Coronary artery (tissue), 2 donors: ENCODE results near the gene CMYA5.

Experiments used
- DNase-seq: peaks from one replicate; pipeline ENCODE4 v3.0.0-alpha.2; 2017; ENCODE audit warnings: low spot score
- H3K27ac ChIP-seq, 2 donors: fragments of 200-600 bp; sonication (generic); one replicate each; pipeline ENCODE4 v1.5.1; 2016 to 2019
- H3K4me3 ChIP-seq: fragments of 200-600 bp; sonication (generic); 2 replicates; pipeline ENCODE4 v1.5.1; 2016; ENCODE audit warnings: mild to moderate bottlenecking, moderate library complexity
- CTCF ChIP-seq: fragments of 200-600 bp; sonication (generic); IDR thresholded peaks from one replicate; pipeline ENCODE4 v1.5.1; 2019; ENCODE audit warnings: antibody characterized with exemption

The CMYA5 gene

GRCh38 chr5:79731775-79732174 is 42.1 kb downstream of the CMYA5 start:
- TF ChIP-seq CTCF = no peak
- Histone ChIP-seq H3K27ac (no peak overlapping the region), H3K4me3 (no peak overlapping the region)
- no peak for DNase-seq

- Histone ChIP-seq H3K27ac (no peak overlapping the region), H3K4me3 (no peak overlapping the region)
- no peak for TF ChIP-seq CTCF
- DNase-seq = no peak
These were observed 47.2 kb downstream of the CMYA5 start for GRCh38 chr5:79736528-79737514.

- no peak for DNase-seq
- H3K4me3 ChIP-seq = no peak overlapping the region
- no peak for TF ChIP-seq CTCF
- H3K27ac ChIP-seq = no peak overlapping the region
These were observed 48.7 kb downstream of the CMYA5 start for GRCh38 chr5:79738349-79738748.

- Histone ChIP-seq H3K27ac (no peak overlapping the region), H3K4me3 (no peak overlapping the region)
- no peak for TF ChIP-seq CTCF
- no peak for DNase-seq
These were observed 53.0 kb downstream of the CMYA5 start for GRCh38 chr5:79742549-79743136.

- H3K27ac ChIP-seq = no peak overlapping the region
- no peak for TF ChIP-seq CTCF
- H3K4me3 ChIP-seq = no peak overlapping the region
- DNase-seq = no peak
These were observed 54.4 kb downstream of the CMYA5 start for GRCh38 chr5:79743846-79744605.

- Histone ChIP-seq H3K27ac (no peak overlapping the region), H3K4me3 (no peak overlapping the region)
- TF ChIP-seq CTCF = no peak
- no peak for DNase-seq
These were observed 55.6 kb downstream of the CMYA5 start for GRCh38 chr5:79745255-79745654.
